ENCODE results near the gene KLHL24.
"Not testable (repeated sequence)": the region's sequence is repeated elsewhere in the genome, so short reads cannot be mapped to it uniquely, and the experiment has no call there.

Gene KLHL24

DNA sequence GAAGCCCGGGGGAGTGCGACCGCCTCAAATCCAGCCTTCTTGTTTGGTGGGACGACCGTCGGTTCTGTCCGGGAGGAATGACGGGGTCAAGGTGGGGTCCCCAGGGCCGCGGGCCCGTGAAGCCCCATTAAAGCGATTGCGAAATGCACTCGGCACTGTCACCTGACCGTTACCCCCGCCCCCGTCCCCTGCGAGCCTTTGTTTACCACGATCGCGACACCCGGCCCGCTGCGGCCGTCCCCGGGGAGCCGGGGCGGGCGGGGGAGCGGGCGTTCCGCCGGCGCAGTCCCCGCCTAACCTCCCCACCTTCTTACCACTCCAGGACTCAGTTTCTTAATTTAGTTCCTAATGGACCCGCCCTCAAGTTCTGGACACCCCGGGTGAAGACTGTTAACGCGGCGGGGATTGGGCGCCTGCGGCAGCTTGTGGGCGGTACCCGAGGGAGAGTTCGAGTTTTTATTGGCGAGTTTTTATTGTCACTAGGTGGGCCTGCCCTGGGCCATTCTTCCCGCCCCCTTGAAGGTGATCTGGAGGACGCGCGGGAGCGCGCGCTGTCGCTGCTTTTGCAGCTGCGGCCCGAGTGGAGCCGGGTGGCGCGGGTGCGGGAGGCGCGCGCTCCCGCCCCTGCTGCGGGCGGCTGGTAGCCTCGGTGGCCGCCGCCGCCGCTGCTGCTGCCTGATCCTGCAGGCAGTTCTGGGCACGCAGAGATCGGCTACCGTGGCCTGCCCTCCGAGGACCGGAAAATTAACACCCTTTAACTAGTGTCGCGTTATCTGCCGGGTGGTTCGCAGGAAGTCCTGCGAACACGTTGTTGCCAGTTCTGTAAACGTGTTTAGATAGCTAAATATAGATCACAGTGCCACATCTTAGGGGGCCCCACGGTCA is 1.0 kb downstream of the KLHL24 start:
- peak; percentile 87 for DNase-seq

DNA sequence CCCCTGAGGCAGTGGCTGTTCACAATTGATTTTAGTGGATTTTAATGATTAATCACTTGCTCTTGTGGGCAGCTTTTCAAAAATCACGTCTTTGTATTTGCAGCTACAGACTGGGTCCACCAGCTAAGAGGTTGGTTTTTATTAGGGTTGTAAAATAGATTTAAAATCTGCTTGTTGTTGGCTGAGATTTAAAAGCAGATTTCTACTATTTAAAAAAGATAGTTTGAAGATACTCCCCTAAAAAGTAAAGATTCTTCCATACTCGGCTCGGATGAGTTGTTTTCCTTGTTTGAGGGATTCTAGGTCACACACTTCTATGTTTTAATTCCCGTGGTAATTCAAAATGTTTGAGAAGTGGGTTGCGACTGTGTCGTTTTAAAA is 1.7 kb downstream of the KLHL24 start:
- no peak for DNase-seq

DNA sequence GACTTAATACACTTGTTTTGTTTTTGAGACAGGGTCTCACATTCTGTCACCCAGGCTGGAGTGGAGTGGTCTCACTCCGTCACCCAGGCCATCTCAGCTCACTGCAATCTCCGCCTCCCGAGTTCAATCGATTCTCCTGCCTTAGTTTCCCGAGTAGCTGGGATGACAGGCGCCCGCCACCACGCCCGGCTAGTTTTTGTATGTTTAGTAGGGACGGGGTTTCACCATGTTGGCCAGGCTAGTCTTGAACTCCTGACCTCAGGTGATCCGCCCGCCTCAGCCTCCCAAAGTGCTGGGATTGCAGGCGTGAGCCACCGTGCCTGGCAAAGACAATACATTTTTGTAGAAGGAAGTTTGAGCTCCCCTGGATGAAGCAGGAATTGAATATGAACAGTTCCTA is 2.2 kb downstream of the KLHL24 start:
- not testable (repeated sequence) for DNase-seq

DNA sequence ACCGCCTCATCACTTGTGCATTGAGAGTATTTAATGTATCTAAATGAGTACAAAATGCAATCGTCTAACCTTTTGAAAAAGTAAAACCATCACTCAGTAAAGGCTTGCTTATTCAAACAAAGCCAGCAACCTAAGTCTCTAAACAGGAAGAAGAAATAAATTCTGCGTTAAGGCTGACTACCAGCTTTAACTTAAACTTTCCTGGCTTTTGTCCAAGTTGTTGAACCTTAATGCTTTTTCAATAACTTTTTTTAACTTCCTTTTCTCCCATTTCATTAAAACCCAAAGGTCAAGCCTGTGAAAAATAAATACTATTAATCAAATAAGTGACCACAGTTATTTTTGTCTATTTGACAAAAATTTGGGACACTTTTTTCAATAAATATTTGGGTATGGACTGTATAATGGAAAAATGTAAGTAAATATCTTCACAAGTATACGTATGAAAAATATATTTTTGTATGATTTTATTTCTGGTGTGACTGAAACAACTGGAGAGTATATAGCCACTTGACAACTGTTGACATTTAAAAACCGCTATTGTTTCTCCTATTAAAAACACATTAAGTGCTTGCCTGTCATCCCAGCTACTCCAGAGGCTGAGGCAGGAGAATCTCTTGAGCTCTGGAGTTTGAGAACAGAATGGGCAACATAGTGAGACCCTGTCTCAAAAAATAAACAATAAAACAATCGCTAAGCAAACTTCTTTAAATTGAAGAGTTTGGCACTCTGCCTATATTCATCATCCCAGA is 2.9 kb downstream of the KLHL24 start:
- DNase-seq: no peak

DNA sequence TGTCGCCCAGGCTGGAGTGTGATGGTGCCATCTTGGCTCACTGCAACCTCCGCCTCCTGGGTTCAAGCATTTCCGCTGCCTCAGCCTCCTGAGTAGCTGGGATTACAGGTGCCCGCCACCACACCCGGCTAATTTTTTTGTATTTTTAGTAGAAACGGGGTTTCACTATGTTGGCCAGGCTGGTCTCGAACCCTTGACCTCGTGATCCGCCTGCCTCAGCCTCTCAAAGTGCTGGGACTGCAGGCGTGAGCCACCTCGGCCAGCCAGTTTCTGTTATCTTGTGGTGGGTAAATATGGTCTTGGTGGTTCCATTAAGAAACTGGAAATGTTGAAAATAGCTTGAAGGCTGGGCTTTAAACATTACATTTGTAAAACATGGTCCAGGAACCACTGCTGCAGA is 5.2 kb downstream of the KLHL24 start:
- DNase-seq: not testable (repeated sequence)

DNA sequence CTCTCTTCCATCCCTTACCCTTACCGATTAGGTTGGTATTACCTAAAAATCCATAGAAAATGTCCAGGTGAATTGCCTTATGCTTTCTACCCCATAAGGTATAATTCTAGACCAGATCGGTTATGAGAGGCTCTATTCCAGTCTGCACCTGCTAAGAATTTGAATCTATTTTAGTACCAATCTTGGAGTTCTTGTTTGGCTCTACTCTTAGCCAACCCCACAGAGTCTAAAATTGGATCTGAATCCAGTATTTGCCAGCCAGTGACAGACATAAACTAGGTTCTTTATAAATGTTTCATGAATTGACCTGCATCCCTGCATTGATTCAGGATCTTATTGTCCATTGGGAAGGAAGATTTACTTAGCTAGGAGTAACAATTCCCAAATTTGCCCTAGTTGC is 6.5 kb downstream of the KLHL24 start:
- DNase-seq: no peak

DNA sequence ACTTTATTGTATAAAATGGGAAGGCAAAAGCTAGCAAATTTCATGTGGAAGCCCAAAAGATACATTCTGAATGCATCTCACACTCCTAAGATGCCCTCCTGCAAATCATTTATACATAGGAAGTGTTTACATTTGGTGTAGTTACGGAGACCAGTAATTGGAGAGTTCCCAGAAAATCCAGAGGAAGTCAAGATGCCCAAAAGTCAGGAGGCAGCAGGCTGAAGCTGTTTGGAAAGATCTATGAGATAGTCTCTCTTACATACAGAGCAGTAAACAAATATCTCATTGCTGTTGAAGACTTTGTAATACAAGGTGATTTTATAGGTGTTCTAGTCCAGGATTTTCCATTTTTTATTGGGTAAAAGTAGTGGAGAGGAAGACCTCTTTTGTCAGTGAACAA is 8.8 kb downstream of the KLHL24 start:
- DNase-seq: no peak

DNA sequence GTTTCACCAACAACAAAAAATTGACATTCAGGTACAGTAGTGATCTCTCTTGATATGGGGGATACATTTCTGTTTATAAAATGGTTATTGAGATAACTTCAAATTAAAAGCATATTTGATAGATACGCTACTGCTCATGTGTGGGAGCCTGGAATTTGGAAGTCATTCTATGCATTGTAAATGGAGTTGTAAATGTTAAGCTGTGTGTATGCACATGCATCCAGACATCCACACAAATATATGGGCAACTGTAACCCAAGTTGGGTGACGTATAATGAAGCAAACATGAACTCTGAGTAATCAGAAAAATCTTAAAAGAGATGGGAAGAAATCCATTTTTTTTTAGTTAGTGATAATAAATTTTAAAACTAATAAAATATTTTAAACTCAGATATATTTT is 9.8 kb downstream of the KLHL24 start:
- DNase-seq: no peak

DNA sequence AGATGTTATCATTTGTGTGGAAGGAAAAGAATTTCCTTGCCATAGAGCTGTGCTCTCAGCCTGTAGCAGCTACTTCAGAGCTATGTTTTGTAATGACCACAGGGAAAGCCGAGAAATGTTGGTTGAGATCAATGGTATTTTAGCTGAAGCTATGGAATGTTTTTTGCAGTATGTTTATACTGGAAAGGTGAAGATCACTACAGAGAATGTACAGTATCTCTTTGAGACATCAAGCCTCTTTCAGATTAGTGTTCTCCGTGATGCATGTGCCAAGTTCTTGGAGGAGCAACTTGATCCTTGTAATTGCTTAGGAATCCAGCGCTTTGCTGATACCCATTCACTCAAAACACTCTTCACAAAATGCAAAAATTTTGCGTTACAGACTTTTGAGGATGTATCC is 15.1 kb downstream of the KLHL24 start:
- no peak for DNase-seq

DNA sequence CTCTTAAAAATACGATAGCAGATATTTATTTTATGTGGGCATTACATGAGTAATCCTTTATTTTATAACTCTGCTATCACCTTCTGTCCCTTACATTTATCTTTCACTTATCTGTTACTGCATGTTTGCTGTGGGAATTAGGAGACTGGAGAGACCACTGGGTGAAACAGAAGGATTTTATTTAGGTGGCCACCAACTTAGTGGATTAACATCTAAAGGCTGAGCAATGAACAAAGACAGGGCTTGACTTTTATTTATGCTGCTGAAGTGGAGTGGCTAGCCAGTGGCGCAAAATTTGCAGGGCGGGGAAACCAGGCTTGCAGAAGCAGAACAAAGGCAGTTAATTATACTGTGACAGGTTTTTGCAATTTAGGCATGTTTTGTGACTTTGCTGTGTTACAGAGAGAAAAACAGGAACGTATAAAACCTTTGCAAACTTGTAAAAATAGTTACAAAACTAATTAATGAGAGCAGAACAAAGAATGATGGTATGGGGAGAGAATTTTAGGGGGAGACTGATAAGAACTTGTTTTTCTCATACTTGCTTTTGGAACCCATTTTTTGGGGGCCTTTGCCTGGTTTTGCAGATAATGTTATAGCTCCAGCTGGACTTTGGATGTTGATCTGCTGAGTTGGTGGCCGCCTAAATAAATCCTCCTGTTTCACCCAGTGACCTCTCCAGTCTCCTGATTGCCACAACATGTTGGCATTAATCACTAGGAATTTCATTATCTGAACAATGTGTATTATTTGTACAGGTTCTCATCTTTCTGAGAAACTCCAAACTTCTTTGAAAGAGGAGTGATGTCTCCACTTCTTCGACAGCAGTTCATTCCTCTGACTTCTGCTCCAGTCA is 18.0 kb downstream of the KLHL24 start:
- DNase-seq: no peak

DNA sequence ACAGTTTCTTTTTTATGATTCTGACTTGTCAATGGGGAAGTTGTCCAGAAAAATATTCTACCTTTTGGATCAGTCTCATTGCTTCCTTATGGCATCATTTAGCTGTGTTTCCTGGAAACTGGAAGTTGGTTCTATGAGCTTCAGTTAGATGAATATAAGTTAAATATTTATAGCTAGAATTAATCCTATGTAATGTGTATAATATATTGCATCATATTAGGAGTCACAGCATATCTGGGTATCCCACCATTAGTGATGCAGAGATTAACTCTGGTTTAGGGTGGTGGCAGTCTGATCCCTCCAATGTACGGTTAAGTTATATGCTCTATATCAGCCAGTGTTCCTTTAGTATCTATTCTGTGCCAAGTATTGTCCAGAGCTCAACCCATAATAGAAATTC is 19.3 kb downstream of the KLHL24 start:
- DNase-seq: no peak

DNA sequence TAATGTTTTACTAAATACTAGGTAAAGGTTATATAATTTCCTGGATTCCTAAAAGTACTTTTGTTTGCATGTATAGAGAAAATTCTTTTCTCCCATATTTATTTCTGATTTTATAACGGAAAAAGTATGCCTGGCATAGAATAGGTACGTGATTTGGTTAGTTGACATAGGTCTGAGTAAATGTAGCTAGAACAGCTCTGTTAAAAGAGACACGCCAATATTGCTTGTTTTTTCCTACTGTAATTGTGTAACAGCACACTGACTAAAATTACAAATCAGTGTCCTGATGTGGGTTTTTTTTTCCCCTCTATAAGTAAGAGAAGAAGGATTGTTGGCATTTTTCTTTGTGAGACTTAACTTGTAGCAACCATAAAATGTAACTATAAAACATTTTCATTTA is 26.7 kb downstream of the KLHL24 start:
- DNase-seq: no peak

DNA sequence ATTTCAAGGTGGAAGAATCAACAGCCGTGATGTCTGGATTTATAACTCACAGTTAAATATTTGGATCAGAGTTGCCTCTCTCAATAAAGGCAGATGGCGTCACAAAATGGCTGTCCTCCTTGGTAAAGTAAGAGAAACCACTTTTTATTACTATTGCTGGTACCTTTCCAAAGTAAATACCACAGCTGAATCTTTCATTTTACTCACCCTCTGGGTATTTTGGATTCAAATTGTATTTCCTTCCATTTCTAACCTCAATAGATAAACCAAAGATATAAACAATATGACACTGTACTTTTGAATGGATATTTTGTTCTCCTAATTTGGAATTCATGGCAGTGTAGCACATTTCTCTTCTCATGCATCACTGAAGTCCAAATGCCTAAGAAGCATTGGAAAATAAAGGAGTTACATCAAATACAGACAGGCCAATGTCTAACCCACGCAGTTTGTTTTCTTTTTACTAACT is 29.5 kb downstream of the KLHL24 start:
- no peak for DNase-seq

DNA sequence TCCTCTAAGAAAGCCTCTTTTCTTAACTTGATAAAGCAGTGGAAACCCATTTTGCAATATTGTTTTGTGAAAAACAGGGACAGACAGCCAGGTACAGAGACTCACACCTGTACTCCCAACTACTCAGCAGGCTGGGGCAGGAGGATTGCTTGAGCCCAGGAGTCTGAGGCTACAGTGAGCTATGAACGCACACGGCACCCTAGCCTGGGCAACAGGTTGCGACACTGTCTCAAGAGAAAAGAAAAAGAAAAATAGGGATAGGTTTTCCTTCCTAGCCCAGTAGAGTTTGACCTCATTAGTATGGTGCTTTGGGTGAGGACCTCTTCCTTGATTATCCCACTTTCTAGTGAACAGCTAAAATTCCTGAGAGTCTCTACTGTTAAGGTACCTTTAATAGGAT is 44.6 kb downstream of the KLHL24 start:
- DNase-seq: no peak

DNA sequence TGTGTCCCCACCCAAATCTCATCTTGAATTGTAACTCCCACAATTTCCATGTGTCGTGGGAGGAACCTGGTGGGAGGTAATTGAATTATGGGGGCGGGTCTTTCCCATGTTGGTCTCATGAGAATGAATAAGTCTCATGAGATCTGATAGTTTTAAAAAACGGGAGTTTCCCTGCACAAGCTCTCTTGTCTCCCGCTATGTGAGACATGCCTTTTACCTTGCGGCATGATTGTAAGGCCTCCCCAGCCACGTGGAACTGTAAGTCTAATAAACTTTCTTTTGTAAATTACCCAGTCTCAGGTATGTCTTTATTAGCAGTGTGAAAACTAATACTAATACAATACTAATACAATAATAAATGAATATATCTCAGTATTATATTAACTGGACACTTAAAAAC is 52.3 kb downstream of the KLHL24 start:
- DNase-seq: no peak

DNA sequence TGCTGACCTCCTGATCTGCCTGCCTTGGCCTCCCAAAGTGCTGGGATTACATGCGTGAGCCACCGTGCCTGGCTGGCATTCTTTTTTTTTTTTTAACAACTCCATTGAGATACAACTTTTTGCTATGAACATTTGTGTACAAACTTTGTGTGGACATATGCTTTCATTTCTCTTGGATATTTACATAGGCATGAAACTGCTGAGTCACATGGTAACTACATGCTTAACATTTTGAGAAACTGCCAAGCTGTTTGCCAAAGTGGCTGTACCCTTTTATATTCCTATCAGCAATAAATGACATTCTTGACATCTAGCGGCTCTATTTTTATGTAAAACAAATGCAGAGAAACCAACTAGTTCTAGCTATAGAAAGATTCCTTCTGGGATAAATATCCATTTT is 53.5 kb downstream of the KLHL24 start:
- no peak for DNase-seq

DNA sequence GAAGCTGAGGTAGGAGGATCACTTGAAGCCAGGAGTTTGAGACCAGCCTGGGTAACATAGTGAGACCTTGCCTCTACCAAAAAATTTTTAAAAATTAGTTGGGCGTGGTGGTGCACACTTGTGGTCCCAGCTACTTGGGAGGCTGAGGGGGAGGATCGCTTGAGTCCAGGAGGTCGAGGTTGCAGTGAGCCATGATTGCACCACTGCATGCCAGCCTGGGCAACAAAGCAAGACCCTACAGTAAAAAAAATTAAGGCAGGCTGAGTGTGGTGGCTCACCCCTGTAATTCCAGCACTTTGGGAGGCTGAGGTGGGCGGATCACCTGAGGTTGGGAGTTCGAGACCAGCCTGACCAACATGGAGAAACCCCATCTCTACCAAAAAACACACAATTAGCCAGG is 54.2 kb downstream of the KLHL24 start:
- not testable (repeated sequence) for DNase-seq

DNA sequence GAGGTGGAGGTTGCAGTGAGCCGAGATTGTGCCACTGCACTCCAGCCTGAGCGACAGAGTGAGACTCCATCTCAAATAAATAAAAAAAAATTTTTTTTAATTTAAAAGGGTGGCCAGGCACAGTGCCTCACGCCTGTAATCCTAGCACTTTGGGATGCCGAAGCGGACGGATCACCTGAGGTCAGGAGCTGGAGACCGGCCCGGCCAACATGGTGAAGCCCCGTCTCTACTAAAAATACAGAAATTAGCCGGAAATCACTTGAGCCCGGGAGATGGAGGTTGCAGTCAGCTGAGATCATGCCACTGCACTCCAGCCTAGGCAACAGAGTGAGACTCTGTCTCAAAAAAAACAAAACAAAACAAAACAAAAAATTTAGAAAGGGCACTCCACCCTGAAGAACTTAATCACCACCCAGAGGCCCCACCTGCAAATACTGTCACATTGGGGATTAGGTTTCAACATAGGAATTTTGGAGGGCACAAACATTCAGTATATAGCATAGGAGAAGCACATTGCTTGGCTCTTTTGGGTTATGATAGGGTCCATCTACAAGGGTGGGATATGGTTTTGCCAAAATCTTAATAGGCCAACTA is 55.1 kb downstream of the KLHL24 start:
- DNase-seq: no peak

DNA sequence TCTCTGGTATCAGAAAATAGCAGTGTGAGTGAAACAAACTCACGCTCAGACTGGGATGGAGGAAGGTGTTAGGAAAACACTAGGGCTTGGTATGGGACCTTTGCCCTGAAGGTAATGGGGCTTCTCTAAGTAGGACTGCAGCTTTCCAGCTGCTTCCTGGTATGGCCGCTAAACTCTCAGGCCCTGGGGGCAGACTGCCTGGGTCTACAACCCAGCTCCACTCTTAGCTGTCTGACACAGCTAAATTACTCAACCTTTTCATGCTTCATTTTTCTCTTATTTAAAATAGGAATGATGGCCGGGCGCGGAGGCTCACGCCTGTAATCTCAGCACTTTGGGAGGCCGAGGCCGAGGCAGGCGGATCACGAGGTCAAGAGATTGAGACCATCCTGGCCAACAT is 57.0 kb downstream of the KLHL24 start:
- DNase-seq: no peak

DNA sequence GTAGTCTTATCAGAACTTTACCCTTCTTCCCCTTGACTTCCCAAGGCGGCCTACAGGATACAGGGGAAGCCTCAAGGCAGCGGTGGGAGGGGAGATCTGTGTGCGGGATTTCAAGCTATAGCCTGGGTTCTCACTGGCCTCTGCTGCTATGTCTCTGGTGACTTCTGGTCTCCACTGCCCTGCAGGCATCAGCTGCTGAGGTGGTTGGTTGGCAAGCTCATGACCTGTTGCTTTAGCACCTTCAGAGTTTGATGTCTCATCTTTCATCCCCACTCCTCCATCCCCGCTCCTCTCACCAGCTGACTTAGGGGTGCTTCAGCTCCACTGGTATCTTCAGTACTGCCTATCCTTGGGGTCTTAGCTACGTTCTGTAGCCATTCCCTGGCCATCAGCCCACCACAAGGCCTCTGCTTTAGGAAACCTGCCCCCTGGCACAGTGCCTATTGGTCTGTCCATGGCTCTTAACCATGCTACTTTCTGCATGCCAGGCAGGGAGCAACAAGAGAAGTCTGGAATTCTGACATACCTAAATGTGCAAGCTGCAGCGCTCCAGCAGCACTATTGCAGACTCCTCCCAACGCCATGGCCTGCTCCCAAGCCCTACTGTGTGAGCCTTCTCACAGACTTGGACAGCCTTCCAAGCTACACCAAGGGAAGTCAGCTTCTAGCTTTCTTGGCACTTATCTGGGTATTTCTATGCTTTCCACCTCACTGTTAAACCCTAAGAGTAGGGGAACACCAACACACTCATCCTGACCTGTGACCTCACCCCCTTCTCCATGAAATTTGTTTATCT is 60.3 kb downstream of the KLHL24 start:
- DNase-seq: no peak

DNA sequence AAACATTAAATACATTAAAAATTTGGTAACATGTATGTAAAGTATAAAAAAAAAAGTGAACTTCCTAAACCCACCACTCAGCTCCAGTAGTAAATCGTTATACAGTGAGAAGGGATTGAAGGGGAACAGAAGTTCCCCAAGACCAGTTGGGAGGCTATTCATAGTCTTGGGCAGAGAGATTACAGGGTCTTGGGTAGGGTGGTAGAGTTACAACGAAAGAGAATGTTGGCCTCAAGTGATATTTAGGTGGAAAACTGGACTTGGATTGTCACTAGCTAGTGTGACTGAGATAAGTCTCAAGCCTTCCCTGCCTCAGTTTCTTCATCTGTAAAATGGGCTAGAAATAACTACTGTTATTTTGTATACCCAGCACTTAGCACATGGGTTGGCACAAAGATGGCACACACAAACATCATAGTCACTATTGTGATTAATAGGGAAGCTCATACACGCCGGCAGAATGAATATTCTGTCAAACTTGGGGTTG is 61.7 kb downstream of the KLHL24 start:
- DNase-seq: no peak
